GM23248 (cell line): ENCODE results near the gene MARCHF3.

Experiments used
- EZH2 ChIP-seq: fragments of 200-600 bp; sonication (generic); IDR thresholded peaks from 2 replicates; pipeline ENCODE4 v1.6.1; 2018; ENCODE audit warnings: antibody characterized with exemption, mild to moderate bottlenecking; ENCODE audit not compliant: insufficient read depth, poor library complexity, severe bottlenecking
- EZH2phosphoT487 ChIP-seq: fragments of 200-600 bp; sonication (generic); IDR thresholded peaks from 2 replicates; pipeline ENCODE4 v1.6.1; 2018; ENCODE audit warnings: antibody characterized with exemption, moderate library complexity, mild to moderate bottlenecking, low read depth; ENCODE audit not compliant: insufficient read depth

GRCh38 chr5:126967808-126968466, 62.4 kb downstream of the MARCHF3 start:
- TF ChIP-seq EZH2phosphoT487 (no peak), EZH2 (no peak)
